Non-pigmented ciliary epithelial cell (primary cell): ENCODE data around the gene KIR2DL1.
"Not testable (repeated sequence)": the region's sequence is repeated elsewhere in the genome, so short reads cannot be mapped to it uniquely, and the experiment has no call there.

Experiments used
- DNase-seq: peaks from one replicate; pipeline ENCODE4 v3.0.0-alpha.2; 2010; ENCODE audit warnings: low read depth

The KIR2DL1 gene

DNA sequence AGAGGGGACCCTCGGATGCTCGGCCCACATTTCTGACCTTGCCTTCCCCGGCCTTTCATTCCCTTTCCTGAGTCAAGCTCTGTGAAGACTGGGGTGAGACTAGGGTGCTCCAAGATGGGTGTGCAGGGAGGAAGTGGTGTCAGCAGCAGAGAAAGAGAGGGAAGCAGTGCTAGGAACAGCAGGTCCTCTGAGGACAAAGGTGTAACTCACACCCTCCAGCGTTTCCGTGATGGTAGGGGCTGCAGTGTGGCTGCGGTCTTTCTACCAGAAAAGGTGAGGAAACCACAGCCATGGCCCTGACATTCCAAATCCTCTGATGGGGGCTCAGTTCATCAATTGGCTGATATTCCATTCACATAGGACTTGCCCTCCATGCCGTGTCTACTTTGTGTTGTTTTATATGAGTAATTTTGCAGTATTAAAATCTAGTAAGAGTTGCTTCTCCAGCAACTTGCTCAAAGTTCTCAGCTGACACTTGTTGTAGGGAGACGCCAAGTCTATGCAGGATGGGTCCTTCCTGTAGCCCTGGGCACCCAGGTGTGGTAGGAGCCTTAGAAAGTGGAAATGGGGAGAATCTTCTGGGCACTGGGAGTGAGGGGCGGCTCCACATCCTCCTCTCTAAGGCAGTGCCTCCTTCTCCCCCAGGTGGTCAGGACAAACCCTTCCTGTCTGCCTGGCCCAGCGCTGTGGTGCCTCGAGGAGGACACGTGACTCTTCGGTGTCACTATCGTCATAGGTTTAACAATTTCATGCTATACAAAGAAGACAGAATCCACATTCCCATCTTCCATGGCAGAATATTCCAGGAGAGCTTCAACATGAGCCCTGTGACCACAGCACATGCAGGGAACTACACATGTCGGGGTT lies 48.3 kb downstream of the KIR2DL1 start:
- no peak for DNase-seq

DNA sequence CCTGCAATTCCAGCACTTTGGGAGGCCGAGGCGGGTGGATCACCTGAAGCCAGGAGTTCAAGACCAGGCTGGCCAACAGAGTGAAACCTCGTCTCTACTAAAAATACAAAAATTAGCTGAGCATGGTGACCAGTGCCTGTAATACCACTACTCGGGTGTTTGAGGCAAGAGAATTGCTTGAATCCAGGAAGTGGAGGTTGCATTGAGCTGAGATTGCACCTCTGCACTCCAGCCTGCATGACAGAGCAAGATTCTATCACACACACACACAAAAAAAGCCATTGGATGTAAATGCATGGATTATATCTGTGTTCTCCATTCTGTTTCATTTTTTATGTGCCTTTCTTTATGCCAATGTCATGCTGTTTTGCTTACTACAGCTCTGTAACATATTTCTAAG lies 54.8 kb downstream of the KIR2DL1 start:
- not testable (repeated sequence) for DNase-seq

DNA sequence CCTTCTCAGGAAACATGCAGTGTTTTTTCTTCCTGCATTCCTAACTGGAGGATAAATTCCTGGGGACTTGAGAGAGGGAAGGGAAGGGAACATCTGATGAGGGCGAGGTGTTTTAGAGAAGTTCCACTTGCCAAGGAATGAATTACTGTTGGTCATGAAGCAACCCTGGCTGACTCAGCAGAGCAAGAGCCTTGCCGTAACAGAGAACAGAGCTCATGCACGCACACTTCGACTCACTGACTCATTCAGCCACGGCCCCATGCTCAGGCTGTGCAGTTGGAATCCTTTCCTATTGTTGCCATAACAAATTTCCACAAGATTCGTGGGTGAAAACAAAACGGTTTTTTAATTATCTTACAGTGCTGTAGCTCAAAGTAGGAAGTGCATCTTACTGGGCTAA lies 55.7 kb downstream of the KIR2DL1 start:
- not testable (repeated sequence) for DNase-seq

DNA sequence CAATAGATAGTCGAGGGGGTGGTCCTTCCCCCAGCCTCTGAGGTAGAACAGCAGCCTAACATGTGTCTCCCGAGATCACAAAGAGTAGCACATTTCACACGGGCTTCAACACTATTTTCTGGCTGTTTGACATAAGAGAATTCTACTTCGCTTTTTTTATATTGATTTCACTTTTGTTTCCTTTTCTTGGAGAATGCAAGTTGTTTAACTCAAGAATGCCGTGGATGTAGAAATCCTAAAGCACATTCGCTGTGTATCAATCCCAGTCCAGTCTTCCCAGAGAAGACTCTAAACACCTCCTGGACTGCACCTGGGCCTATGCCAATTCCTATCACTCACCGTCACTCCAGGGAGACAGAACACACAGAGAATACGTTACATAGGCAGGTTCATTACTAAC lies 58.5 kb downstream of the KIR2DL1 start:
- DNase-seq, result not testable (repeated sequence)

DNA sequence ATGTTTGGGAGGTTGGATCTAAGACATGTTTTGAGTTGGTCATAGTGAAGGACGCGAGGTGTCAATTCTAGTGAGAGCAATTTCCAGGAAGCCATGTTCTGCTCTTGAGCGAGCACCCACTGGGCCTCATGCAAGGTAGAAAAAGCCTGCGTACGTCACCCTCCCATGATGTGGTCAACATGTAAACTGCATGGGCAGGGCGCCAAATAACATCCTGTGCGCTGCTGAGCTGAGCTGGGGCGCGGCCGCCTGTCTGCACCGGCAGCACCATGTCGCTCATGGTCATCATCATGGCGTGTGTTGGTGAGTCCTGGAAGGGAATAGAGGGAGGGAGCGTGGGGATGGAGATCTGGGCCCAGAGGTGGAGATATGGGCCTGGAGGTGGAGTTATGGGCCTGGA lies 62.9 kb downstream of the KIR2DL1 start, which contains the start of gene KIR2DS4:
Gene KIR2DS4 (plus strand): TSS at position 181 of the 400 bp plus-strand sequence.
- not testable (repeated sequence) for DNase-seq
